H9 (cell line): ENCODE data around the gene VPS13A. TPM values are rescaled to one million over a fixed set of nuclear protein-coding genes. Genes with fewer than 3 reads are reported as not detected.

Experiments
- DNase-seq: peaks from one replicate; pipeline ENCODE4 v3.0.0-alpha.2; 2017
- H2AFZ ChIP-seq: one replicate; pipeline ENCODE4 v1.6.1; 2013; ENCODE audit warnings: mild to moderate bottlenecking, low read length, control low read depth, moderate library complexity
- H2AK5ac ChIP-seq: 2 replicates; pipeline ENCODE4 v1.6.1; 2013; ENCODE audit warnings: low read length, control low read depth, mixed read lengths; ENCODE audit not compliant: insufficient read length
- H2BK120ac ChIP-seq: one replicate; pipeline ENCODE4 v1.6.1; 2013; ENCODE audit warnings: low read depth, mild to moderate bottlenecking, low read length, control low read depth, inconsistent platforms; ENCODE audit not compliant: poor library complexity, severe bottlenecking
- H2BK12ac ChIP-seq: 2 replicates; pipeline ENCODE4 v1.6.1; 2013; ENCODE audit warnings: low read length, control low read depth, mixed read lengths, low read depth; ENCODE audit not compliant: insufficient read length
- H2BK15ac ChIP-seq: 2 replicates; pipeline ENCODE4 v1.6.1; 2013; ENCODE audit warnings: low read depth, low read length, control low read depth
- H2BK20ac ChIP-seq: one replicate; pipeline ENCODE4 v1.6.1; 2013; ENCODE audit warnings: low read depth, mild to moderate bottlenecking, low read length, control low read depth, inconsistent platforms; ENCODE audit not compliant: poor library complexity, severe bottlenecking
- H2BK5ac ChIP-seq: 2 replicates; pipeline ENCODE4 v1.6.1; 2013; ENCODE audit warnings: low read length, control low read depth, mixed read lengths; ENCODE audit not compliant: insufficient read length
- H3K14ac ChIP-seq: 2 replicates; pipeline ENCODE4 v1.6.1; 2013; ENCODE audit warnings: low read length, control low read depth; ENCODE audit not compliant: insufficient read depth
- H3K18ac ChIP-seq: 2 replicates; pipeline ENCODE4 v1.6.1; 2013; ENCODE audit warnings: low read depth, mild to moderate bottlenecking, mixed read lengths, low read length, control low read depth; ENCODE audit not compliant: insufficient read length
- H3K23ac ChIP-seq: 2 replicates; pipeline ENCODE4 v1.6.1; 2013; ENCODE audit warnings: low read length, control low read depth, mixed read lengths, low read depth; ENCODE audit not compliant: insufficient read length
- H3K23me2 ChIP-seq: 2 replicates; pipeline ENCODE4 v1.6.1; 2013; ENCODE audit warnings: low read depth, mild to moderate bottlenecking, mixed read lengths, low read length, control low read depth; ENCODE audit not compliant: insufficient read length, poor library complexity, severe bottlenecking
- H3K27ac ChIP-seq: 2 replicates; pipeline ENCODE4 v1.5.1; 2013; ENCODE audit warnings: low read length, control low read depth, mixed read lengths, low read depth; ENCODE audit not compliant: insufficient read length
- H3K27me3 ChIP-seq: 2 replicates; pipeline ENCODE4 v1.6.1; 2013; ENCODE audit warnings: low read length, control low read depth, inconsistent platforms; ENCODE audit not compliant: insufficient read depth
- H3K4ac ChIP-seq: 2 replicates; pipeline ENCODE4 v1.6.1; 2013; ENCODE audit warnings: low read depth, mild to moderate bottlenecking, control low read depth, inconsistent platforms, low read length, moderate library complexity
- H3K4me1 ChIP-seq: 2 replicates; pipeline ENCODE4 v1.6.1; 2013; ENCODE audit warnings: low read length, control low read depth, inconsistent platforms; ENCODE audit not compliant: insufficient read depth
- H3K4me2 ChIP-seq: 2 replicates; pipeline ENCODE4 v1.6.1; 2013; ENCODE audit warnings: low read length, control low read depth, mixed read lengths; ENCODE audit not compliant: insufficient read length, insufficient read depth
- H3K56ac ChIP-seq: 2 replicates; pipeline ENCODE4 v1.6.1; 2013; ENCODE audit warnings: low read depth, mild to moderate bottlenecking, mixed read lengths, low read length, control low read depth; ENCODE audit not compliant: insufficient read length
- H3K79me1 ChIP-seq: 2 replicates; pipeline ENCODE4 v1.6.1; 2013; ENCODE audit warnings: low read depth, mild to moderate bottlenecking, moderate library complexity, low read length, control low read depth, inconsistent platforms; ENCODE audit not compliant: insufficient read depth, poor library complexity, severe bottlenecking
- H3K79me2 ChIP-seq: 2 replicates; pipeline ENCODE4 v1.6.1; 2013; ENCODE audit warnings: low read length, control low read depth, inconsistent platforms; ENCODE audit not compliant: insufficient read depth
- H3K9ac ChIP-seq: 2 replicates; pipeline ENCODE4 v1.6.1; 2013; ENCODE audit warnings: low read length, control low read depth, mixed read lengths; ENCODE audit not compliant: insufficient read length; ENCODE audit errors: extremely low read depth
- H3K9me3 ChIP-seq: one replicate; pipeline ENCODE4 v1.6.1; 2013; ENCODE audit warnings: low read depth, low read length, inconsistent platforms; ENCODE audit not compliant: control insufficient read depth
- H3T11ph ChIP-seq: one replicate; pipeline ENCODE4 v1.6.1; 2013; ENCODE audit warnings: mild to moderate bottlenecking, low read length, control low read depth, inconsistent platforms
- H4K20me1 ChIP-seq: one replicate; pipeline ENCODE4 v1.6.1; 2013; ENCODE audit not compliant: control insufficient read depth, insufficient read length, insufficient read depth
- H4K5ac ChIP-seq: 2 replicates; pipeline ENCODE4 v1.6.1; 2013; ENCODE audit warnings: low read depth, mild to moderate bottlenecking, mixed read lengths, low read length, control low read depth; ENCODE audit not compliant: insufficient read length
- H4K8ac ChIP-seq: replicated peaks from 2 replicates; pipeline ENCODE4 v1.6.1; 2013; ENCODE audit warnings: low read length, control low read depth, mixed read lengths, low read depth; ENCODE audit not compliant: insufficient read length
- H4K91ac ChIP-seq: 2 replicates; pipeline ENCODE4 v1.6.1; 2013; ENCODE audit warnings: low read depth, mild to moderate bottlenecking, moderate library complexity, mixed read lengths, low read length, control low read depth; ENCODE audit not compliant: insufficient read length
- H3K27ac Mint-ChIP-seq, 3 experiments: 2 replicates in 2 of 3; 3 replicates in 1 of 3; pipeline ENCODE4 v1.8.0; 2020 to 2021; ENCODE audit warnings: mixed read lengths in 3 of 3, mild to moderate bottlenecking in 1 of 3, moderate library complexity in 1 of 3
- H3K27me3 Mint-ChIP-seq: 2 replicates; pipeline ENCODE4 v1.8.0; 2021; ENCODE audit warnings: low read depth, mild to moderate bottlenecking, moderate library complexity, mixed read lengths
- H3K36me3 Mint-ChIP-seq, 3 experiments: 2 replicates in 2 of 3; 3 replicates in 1 of 3; pipeline ENCODE4 v1.8.0; 2020 to 2021; ENCODE audit warnings: low read depth in 3 of 3, mixed read lengths in 3 of 3; ENCODE audit not compliant: insufficient read depth in 1 of 3
- H3K4me1 Mint-ChIP-seq, 2 experiments: 2 replicates each; pipeline ENCODE4 v1.8.0; 2020; ENCODE audit warnings: mixed read lengths in 2 of 2
- H3K4me3 Mint-ChIP-seq, 2 experiments: 2 replicates in 1 of 2; 3 replicates in 1 of 2; pipeline ENCODE4 v1.8.0; 2020 to 2021; ENCODE audit warnings: mild to moderate bottlenecking in 2 of 2, mixed read lengths in 2 of 2, moderate library complexity in 1 of 2
- H3K9me3 Mint-ChIP-seq, 2 experiments: 2 replicates in 1 of 2; 3 replicates in 1 of 2; pipeline ENCODE4 v1.8.0; 2020; ENCODE audit warnings: mild to moderate bottlenecking in 2 of 2, mixed read lengths in 2 of 2, moderate library complexity in 1 of 2
- total RNA-seq: library from RNA; stranded (reverse); gene quantifications from 2 replicates; pipeline ENCODE4 v1.2.1, GENCODE V29; 2021
- TF ChIP-seq, protein P1 (sequence below): fragments of 200-600 bp; sonication (generic); conservative IDR thresholded peaks from 3 replicates; pipeline ENCODE4 v1.8.0; 2021; ENCODE audit warnings: antibody characterized with exemption, mild to moderate bottlenecking

The VPS13A gene
- total RNA-seq, 1 experiment from 2014 or later, result 34.0 TPM

DNA sequence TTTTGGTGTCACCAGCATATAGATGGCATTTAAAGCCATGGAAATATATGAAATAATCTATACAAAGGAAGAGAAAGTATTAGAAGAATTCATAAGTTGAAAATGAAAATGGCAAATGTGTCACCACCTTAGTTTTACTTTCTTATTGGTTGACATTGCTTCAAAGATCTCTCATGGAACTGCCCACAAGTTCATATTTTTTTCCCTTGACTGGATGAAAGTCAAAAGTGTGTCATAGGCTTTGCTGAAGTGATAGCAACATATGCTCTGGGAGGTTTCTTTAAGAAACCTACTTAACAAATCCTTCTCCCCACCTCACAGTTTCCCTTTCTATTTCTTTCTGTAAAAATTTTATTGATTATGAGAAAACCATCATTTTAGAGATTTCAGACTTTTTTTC, 127.2 kb downstream of the VPS13A start:
- TF ChIP-seq, protein P1, sequence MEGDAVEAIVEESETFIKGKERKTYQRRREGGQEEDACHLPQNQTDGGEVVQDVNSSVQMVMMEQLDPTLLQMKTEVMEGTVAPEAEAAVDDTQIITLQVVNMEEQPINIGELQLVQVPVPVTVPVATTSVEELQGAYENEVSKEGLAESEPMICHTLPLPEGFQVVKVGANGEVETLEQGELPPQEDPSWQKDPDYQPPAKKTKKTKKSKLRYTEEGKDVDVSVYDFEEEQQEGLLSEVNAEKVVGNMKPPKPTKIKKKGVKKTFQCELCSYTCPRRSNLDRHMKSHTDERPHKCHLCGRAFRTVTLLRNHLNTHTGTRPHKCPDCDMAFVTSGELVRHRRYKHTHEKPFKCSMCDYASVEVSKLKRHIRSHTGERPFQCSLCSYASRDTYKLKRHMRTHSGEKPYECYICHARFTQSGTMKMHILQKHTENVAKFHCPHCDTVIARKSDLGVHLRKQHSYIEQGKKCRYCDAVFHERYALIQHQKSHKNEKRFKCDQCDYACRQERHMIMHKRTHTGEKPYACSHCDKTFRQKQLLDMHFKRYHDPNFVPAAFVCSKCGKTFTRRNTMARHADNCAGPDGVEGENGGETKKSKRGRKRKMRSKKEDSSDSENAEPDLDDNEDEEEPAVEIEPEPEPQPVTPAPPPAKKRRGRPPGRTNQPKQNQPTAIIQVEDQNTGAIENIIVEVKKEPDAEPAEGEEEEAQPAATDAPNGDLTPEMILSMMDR, result no peak
- H3K23ac ChIP-seq, result no peak overlapping the region
- no peaks in the 10 kb centered on the region for H3K9me3 ChIP-seq
- no peaks in the 10 kb centered on the region for H3K27me3 ChIP-seq
- H4K5ac ChIP-seq, result no peak overlapping the region
- H3K23me2 ChIP-seq, result no peaks in the 10 kb centered on the region
- no peak overlapping the region for H3K56ac ChIP-seq
- H3K18ac ChIP-seq, result no peak overlapping the region
- H3K79me1 ChIP-seq, result no peaks in the 10 kb centered on the region
- H2AK5ac ChIP-seq, result no peak overlapping the region
- no peaks in the 10 kb centered on the region for H3K79me2 ChIP-seq
- no peak overlapping the region for H2BK5ac ChIP-seq
- H3K27ac ChIP-seq, result no peak overlapping the region
- no peaks in the 10 kb centered on the region for H3K9me3 Mint-ChIP-seq
- no peak overlapping the region for H3T11ph ChIP-seq
- no peak overlapping the region for H4K8ac ChIP-seq
- no peak overlapping the region for H3K9ac ChIP-seq
- no peak overlapping the region for H3K14ac ChIP-seq
- H3K27me3 Mint-ChIP-seq, result no peaks in the 10 kb centered on the region
- no peak overlapping the region for H3K27ac Mint-ChIP-seq
- no peak overlapping the region for H2BK20ac ChIP-seq
- no peak for DNase-seq
- H4K20me1 ChIP-seq, result no peaks in the 10 kb centered on the region
- H4K91ac ChIP-seq, result no peak overlapping the region
- H3K36me3 Mint-ChIP-seq, result peaks cover 4 to 15% (median 13%) of the 10 kb centered on the region in 3 experiments; a peak in 6 of 7 replicates
- H2AFZ ChIP-seq, result no peak overlapping the region
- H3K4me1 Mint-ChIP-seq, result no peaks in the 10 kb centered on the region
- H2BK12ac ChIP-seq, result no peak overlapping the region
- H2BK120ac ChIP-seq, result no peak overlapping the region
- no peak overlapping the region for H3K4ac ChIP-seq
- H3K4me1 ChIP-seq, result no peaks in the 10 kb centered on the region
- no peak overlapping the region for H3K4me3 Mint-ChIP-seq
- no peak overlapping the region for H2BK15ac ChIP-seq
- no peak overlapping the region for H3K4me2 ChIP-seq
